GM10266 (cell line): ENCODE data around the gene IRF9.

ENCODE experiments used
- DNase-seq: peaks from one replicate; pipeline ENCODE4 v3.0.0; 2012; ENCODE audit errors: extremely low spot score
- CTCF ChIP-seq: IDR thresholded peaks from 2 replicates; pipeline ENCODE4 v1.5.1; 2012; ENCODE audit warnings: mild to moderate bottlenecking, low read depth; ENCODE audit not compliant: control insufficient read depth, insufficient read depth; ENCODE audit errors: missing control alignments

The IRF9 gene

DNA sequence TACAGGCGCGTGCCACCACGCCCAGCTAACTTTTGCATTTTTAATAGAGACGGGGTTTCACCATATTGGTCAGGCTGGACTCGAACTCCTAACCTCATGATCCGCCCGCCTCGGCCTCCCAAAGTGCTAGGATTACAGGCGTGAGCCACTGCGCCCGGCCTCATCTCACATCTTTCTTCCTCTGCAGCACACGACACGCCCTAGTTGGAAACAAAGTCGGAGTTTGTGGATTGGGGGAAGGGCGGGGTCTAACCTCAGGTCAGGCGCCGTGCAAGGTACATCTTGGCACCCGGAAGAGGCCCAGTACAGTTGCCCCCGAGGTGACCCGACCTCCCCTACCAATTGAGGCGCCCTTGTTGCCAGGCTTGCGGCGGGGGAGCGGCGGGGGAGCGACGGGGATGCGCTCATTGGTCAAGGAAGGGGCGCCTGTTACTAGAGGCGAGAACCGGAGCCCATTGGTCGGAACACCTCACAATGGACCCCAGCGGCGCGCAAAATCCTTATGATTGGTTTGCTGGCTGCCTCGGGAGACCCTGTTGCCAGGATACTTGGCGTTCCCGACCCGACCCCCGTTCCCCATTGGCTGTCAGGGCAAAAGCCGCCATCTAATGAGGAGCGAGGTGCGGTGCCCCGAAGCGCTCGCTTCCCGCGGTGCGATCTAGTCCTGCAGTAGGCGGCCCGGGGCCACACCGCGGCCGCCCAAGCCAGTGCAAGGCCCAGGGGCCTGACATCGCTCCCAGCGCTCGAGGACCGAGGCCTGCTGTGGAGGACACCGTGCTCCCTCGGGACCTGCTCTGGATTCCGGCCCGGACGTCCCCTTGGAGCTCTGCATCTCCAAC lies 10.6 kb downstream of the IRF9 start, which contains the start of gene REC8:
REC8 (plus strand) TSS at position 659 of the 839 bp plus-strand sequence. CDS start 473 bp downstream, outside the sequence.
- DNase-seq = peak; percentile 94
- no peak for TF ChIP-seq CTCF

DNA sequence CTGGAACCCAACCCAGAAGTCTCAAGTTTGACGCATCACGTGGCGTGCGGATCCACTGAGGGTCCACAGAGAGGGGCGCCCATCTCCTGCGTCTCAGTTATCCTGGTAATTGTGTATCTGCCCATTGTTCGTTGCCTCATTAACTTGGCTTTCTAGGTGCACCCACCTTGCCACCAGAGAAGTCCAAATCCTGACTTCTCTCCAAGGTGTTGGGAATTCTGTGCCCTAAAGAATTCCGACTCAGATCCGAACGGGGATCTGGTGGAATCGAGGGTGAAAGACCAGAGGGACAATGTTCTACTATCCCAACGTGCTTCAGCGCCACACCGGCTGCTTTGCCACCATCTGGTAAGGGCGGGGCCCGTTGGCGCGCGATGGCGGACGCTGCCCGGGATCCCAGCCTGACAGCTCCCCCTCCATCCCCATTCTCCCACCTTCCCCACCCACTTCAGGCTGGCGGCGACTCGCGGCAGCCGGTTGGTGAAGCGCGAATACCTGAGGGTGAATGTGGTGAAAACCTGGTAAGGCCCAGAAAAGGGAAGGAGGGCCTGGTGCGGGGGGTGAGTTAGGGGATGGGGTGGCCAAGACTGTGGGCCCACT lies 11.3 kb downstream of the IRF9 start:
- no peak for DNase-seq
- no peak for TF ChIP-seq CTCF

- no peak for DNase-seq
- TF ChIP-seq CTCF = no peak
Observed at GRCh38 chr14:24172871-24173281, 11.8 kb downstream of the IRF9 start.

- no peak for TF ChIP-seq CTCF
- DNase-seq = no peak
Observed at GRCh38 chr14:24176599-24176998, 15.5 kb downstream of the IRF9 start.

- no peak for TF ChIP-seq CTCF
- no peak for DNase-seq
Observed at GRCh38 chr14:24177041-24177825, 16.2 kb downstream of the IRF9 start.

GRCh38 chr14:24177891-24178290 lies 16.8 kb downstream of the IRF9 start:
- no peak for DNase-seq
- TF ChIP-seq CTCF = no peak
